Activated CD4-positive, alpha-beta T cell treated with anti-CD3 and anti-CD28 coated beads for 36 hours (primary cell): ENCODE data around the gene PTPRJ. TPM values are rescaled to one million over a fixed set of nuclear protein-coding genes. Genes with fewer than 3 reads are reported as not detected.
A peak's percentile ranks its signal among the peaks of the same experiment; 100 is the strongest.

ENCODE experiments used
- ATAC-seq: fragments of 200-7000 bp; cut with Tn5 transposase; one replicate; pipeline ENCODE4 v1.10.0; 2021; ENCODE audit warnings: mild to moderate bottlenecking, moderate library complexity
- CTCF ChIA-PET: fragments of 350-600 bp; sonication (Branson Sonifier 250); formaldehyde crosslinking; loops from one replicate; lab custom pipeline; 2021; ENCODE audit warnings: antibody characterized with exemption; lab: Charles Lee
- POLR2A ChIA-PET: fragments of 350-600 bp; sonication (Branson Sonifier 250); formaldehyde crosslinking; loops from one replicate; lab custom pipeline; 2021; ENCODE audit warnings: antibody characterized with exemption, inconsistent platforms; lab: Charles Lee
- DNase-seq: peaks from one replicate; pipeline ENCODE4 v3.0.0-alpha.2; 2020
- H3K27ac Mint-ChIP-seq: one replicate; pipeline ENCODE4 v1.8.0; 2021; ENCODE audit warnings: mixed read lengths
- H3K27me3 Mint-ChIP-seq: one replicate; pipeline ENCODE4 v1.8.0; 2021; ENCODE audit warnings: mixed read lengths
- H3K36me3 Mint-ChIP-seq: one replicate; pipeline ENCODE4 v1.8.0; 2021; ENCODE audit warnings: low read depth, mixed read lengths
- H3K4me1 Mint-ChIP-seq: one replicate; pipeline ENCODE4 v1.8.0; 2021; ENCODE audit warnings: mixed read lengths
- H3K4me3 Mint-ChIP-seq: one replicate; pipeline ENCODE4 v1.8.0; 2021; ENCODE audit warnings: mild to moderate bottlenecking, moderate library complexity, mixed read lengths
- H3K9me3 Mint-ChIP-seq: one replicate; pipeline ENCODE4 v1.8.0; 2021; ENCODE audit warnings: low read depth, mixed read lengths
- intact Hi-C, 2 experiments: fragments of 100-400 bp; cut with DNase I in 1 of 2; cut with micrococcal nuclease in 1 of 2; formaldehyde crosslinking; loops; one replicate each; pipeline versions ENCODE4 v1.14.2 to v1.15.1; 2022 to 2024; cut with DNase I, micrococcal nuclease
- total RNA-seq, 2 experiments: library from RNA; stranded (reverse); gene quantifications; one replicate each; pipeline ENCODE4 v1.2.3, GENCODE V29; 2021

The PTPRJ gene
- total RNA-seq, 2 experiments from 2014 or later: 20.8 to 21.3 TPM

DNA sequence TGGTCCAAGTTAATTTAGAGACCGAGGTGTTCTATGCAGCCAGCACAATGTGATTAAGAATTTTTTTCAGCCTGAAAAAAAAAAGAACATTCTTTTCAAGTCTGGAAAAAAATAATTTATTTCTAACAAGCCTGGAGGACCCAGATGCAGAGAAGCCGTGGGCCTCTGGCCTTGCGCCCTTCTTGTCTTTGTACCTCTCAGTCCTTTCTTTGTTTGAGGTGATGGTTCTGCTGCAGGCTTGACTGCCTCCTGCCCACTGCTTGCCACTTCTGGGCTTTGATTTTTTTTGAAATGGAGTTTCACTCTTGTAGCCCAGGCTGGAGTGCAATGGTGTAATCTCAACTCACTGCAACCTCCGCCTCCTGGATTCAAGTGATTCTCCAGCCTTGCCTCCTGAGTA, 7.2 kb upstream of the PTPRJ start:
- Mint-ChIP-seq H3K36me3 (no peaks in the 10 kb centered on the region), H3K9me3 (no peaks in the 10 kb centered on the region), H3K27ac (no peak overlapping the region), H3K4me1 (no peaks in the 10 kb centered on the region), H3K4me3 (no peak overlapping the region), H3K27me3 (no peaks in the 10 kb centered on the region)
- POLR2A ChIA-PET: no interaction called here
- ATAC-seq (no peak), DNase-seq (no peak)
- CTCF ChIA-PET: no interaction called here
- intact Hi-C loops: no loop called here

DNA sequence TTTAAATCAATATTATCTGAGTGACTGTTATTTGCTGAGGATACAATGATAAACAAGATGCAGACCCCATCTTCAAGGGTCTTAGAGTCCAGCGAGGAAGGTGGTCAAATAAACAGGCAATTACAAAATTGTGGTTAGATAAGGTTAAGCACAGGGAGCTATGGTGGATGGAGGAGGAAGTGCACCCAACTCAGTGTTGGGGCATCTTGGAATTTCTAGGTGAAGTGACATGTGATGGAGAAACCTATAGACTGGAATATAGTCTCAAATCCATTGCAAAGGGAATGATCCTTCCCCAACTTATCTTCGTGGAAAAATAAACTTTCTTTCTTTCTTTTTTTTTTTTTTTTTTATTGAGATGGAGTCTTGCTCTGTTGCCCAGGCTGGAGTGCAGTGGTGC, 3.4 kb upstream of the PTPRJ start:
- DNase-seq (no peak), ATAC-seq (no peak)
- Mint-ChIP-seq H3K4me3 (no peak overlapping the region), H3K4me1 (peaks cover 8% of the 10 kb centered on the region), H3K36me3 (peaks cover 4% of the 10 kb centered on the region), H3K27ac (no peak overlapping the region), H3K9me3 (no peaks in the 10 kb centered on the region), H3K27me3 (peaks cover 5% of the 10 kb centered on the region)
- intact Hi-C loops: no loop called here
- ChIA-PET POLR2A (no interaction called here), CTCF (interaction anchor here (0.8 kb wide), 2 partner anchors 29 to 30 kb away, joined by 4 to 5 read pairs; no protein-coding TSS in a partner anchor)

DNA sequence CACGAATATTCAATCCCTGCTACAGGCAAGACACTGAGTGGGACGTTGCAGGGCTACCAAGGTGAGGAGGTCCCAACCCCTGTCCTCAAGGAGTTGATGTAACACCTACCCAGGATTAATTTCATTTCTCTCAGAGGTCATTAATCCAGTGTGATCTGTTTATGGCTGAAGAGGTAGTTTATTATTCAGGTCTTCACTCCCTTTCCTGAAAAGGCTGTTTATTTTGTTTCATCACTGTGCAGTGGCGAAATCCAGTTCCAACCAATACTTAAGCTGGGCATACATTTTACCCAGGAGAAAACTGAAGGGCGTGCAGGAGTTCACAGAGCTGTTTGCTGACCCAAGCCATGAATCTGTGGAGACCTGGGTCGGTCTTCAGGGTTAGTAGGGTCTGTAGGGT, 2.7 kb upstream of the PTPRJ start:
- no peak for ATAC-seq
- intact Hi-C loops: no loop called here
- POLR2A ChIA-PET: no interaction called here

DNA sequence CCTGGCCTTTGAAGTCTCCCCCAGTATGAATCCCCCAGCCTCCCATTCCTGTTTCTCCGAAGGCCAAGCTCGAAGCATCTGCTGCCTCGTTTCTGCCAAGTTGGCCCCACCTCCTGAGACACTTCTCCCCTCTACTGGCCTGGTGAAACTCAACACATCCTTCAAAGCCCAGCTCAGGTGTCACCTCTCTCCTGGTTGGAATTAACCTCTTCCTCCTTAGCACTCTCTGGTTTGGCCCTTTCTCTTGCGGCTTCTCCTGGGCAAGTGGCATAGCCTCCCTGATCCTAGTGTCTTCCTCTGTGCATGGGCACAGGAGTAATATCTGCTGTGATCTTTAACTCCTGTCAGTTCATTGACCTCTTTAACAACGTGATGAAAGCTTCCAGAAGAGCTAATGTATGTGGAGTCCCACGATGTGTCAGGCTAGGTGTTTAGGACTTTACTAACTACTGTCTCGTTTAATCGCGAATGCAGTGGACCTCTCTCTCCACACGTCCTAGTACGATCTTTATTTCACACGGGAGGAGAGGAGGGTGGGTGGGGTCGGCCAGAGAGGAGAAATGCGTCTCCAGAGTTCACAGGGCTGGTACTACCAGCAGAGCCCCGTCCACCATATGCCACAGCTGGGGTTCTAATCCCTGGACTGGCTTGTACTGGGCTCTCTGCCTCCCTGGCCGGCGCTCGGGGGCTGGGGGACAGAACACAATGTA, 826 bp upstream of the PTPRJ start:
- ATAC-seq (no peak), DNase-seq (no peak)
- peak overlapping the region; percentile 67 for H3K4me3 Mint-ChIP-seq
- no peaks in the 10 kb centered on the region for H3K9me3 Mint-ChIP-seq
- H3K27ac Mint-ChIP-seq: peak overlapping the region; percentile 20
- ChIA-PET POLR2A (no interaction called here), CTCF (interaction anchor here (0.6 to 1.7 kb wide), 4 partner anchors 22 to 129 kb away, joined by 3 to 5 read pairs (median 4); no protein-coding TSS in a partner anchor)
- intact Hi-C loops: loop anchor here (1.0 to 5.0 kb wide), 4 partner anchors 22 to 77 kb away; no protein-coding TSS in a partner anchor
- H3K27me3 Mint-ChIP-seq: peaks cover 5% of the 10 kb centered on the region
- H3K4me1 Mint-ChIP-seq: peaks cover 30% of the 10 kb centered on the region
- H3K36me3 Mint-ChIP-seq: peaks cover 16% of the 10 kb centered on the region

More for the DNA sequence above, 2.7 kb upstream of the PTPRJ start:
- no peaks in the 10 kb centered on the region for H3K9me3 Mint-ChIP-seq
- no peak overlapping the region for H3K27ac Mint-ChIP-seq
- CTCF ChIA-PET: interaction anchor here (0.6 to 1.1 kb wide), 6 partner anchors 20 to 92 kb away, joined by 3 to 5 read pairs (median 3); no protein-coding TSS in a partner anchor
- peaks cover 9% of the 10 kb centered on the region for H3K36me3 Mint-ChIP-seq
- peaks cover 12% of the 10 kb centered on the region for H3K4me1 Mint-ChIP-seq
- H3K27me3 Mint-ChIP-seq: peaks cover 5% of the 10 kb centered on the region
- no peak overlapping the region for H3K4me3 Mint-ChIP-seq
- no peak for DNase-seq

DNA sequence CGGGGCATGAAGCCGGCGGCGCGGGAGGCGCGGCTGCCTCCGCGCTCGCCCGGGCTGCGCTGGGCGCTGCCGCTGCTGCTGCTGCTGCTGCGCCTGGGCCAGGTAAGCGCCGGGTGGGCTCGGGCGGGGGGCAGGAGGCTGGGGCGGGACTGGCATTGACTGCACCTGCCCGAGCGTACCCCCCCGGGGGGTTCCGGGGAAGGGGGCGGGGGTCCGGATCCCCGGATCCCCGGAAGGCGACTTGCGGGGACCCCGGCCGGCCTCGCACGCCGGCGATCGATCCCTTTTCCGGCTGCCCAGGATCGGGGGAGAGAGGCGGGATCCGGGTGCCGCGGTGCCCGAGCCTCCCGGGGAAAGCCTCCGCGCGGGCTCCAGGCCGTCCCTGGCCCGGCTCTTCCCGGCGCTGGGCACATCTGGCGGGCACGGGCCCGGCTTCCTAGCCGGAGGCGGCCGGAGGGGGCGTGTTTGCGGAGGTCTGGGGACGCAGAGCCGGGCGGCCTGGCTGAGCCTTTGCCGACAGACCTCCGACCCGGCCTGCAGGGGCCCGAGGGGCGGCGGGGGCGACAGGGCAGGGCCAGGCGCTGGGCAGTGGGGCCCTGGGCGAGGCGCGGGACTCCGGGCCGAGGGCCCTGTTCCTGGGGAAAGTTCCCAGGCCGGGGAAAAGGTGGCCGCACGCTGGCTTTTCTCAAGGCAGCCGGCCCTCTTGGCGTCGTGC, 705 bp downstream of the PTPRJ start:
- intact Hi-C loops: loop anchor here (1.0 to 5.0 kb wide), 5 partner anchors 20 to 128 kb away; no protein-coding TSS in a partner anchor
- H3K27ac Mint-ChIP-seq: no peak overlapping the region

DNA sequence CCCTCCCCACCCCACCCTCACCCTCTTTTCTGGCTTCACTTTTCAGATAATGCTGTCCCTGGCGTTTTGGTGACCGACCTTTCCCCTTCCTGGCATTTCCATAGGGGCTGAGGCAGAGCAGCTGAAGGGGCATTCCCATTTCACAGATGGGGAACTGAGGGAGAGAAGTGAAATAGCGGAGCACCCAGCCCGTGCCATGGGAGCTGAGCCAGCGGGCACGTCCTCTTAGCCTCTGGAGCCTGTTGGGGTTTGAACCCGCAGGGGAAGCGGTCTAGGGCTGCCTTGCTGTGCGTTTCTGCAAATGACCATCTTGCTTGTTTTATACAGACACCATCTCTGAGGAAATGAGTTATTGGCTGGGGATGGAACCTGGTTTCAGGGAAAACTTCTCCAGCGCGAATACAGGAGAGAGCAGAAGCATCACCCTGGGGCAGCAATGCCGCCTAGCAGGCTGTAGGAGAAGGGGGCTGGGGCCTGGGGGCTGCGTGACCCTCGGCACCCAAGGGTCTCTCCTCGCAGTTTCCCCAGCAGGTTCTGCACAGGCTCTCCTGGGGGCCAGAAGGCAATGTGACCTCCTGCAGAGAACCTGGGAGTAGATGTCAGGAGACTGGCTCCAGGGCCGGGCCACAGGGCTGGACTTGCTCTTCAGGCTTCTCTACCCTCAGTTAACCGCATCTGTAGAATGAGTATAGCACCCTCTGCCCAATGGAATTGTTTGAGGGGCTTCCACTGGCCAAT, 1.5 kb downstream of the PTPRJ start:
- peaks cover 16% of the 10 kb centered on the region for H3K36me3 Mint-ChIP-seq
- peak overlapping the region; percentile 92 for H3K27ac Mint-ChIP-seq
- H3K27me3 Mint-ChIP-seq: peaks cover 5% of the 10 kb centered on the region
- ATAC-seq: peak; percentile 26
- H3K9me3 Mint-ChIP-seq: no peaks in the 10 kb centered on the region
- POLR2A ChIA-PET: interaction anchor here (0.7 kb wide), 2 partner anchors 38 to 82 kb away, joined by 5 to 7 read pairs; no protein-coding TSS in a partner anchor
- H3K4me1 Mint-ChIP-seq: peaks cover 39% of the 10 kb centered on the region
- intact Hi-C loops: loop anchor here (1.0 to 5.0 kb wide), 4 partner anchors 19 to 127 kb away; no protein-coding TSS in a partner anchor
- H3K4me3 Mint-ChIP-seq: peak overlapping the region; percentile 93
- CTCF ChIA-PET: interaction anchor here (0.7 to 2.0 kb wide), 4 partner anchors 12 to 31 kb away, joined by 3 to 9 read pairs (median 7); no protein-coding TSS in a partner anchor
- peak; percentile 49 for DNase-seq

More for the DNA sequence above, 705 bp downstream of the PTPRJ start:
- Mint-ChIP-seq H3K4me3 (peak overlapping the region; percentile 93), H3K36me3 (peaks cover 16% of the 10 kb centered on the region), H3K4me1 (peaks cover 32% of the 10 kb centered on the region), H3K27me3 (peaks cover 5% of the 10 kb centered on the region), H3K9me3 (no peaks in the 10 kb centered on the region)
- ChIA-PET POLR2A (interaction anchor here (0.5 to 0.7 kb wide), 2 partner anchors 37 to 83 kb away, joined by 3 to 5 read pairs; no protein-coding TSS in a partner anchor), CTCF (no interaction called here)
- ATAC-seq: peak; percentile 59
- DNase-seq: peak; percentile 56

DNA sequence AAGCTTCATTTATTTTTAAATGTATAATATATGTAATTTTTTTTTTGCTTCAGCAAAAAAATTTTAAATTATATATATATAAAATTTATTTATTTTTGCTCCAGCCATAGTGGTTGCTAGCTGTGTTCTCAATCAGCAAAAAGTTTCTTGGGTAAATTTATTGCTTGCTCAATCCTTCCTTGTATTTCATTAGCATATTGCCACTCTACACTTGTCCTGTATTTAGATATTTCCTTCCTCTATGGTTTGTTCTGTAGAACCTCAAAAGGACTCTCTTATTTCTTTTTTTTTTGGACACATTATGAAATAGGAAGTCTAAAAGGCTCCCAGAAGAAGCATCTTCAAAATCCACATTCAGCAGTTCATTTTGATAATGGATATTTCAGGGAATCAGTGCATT, 2.3 kb downstream of the PTPRJ start:
- peaks cover 16% of the 10 kb centered on the region for H3K36me3 Mint-ChIP-seq
- peaks cover 5% of the 10 kb centered on the region for H3K27me3 Mint-ChIP-seq
- no peak for DNase-seq
- ChIA-PET CTCF (interaction anchor here (0.6 to 2.5 kb wide), 9 partner anchors 11 to 81 kb away, joined by 3 to 12 read pairs (median 6); no protein-coding TSS in a partner anchor), POLR2A (interaction anchor here (0.7 to 1.4 kb wide), 4 partner anchors 19 to 125 kb away, joined by 3 to 7 read pairs (median 4); no protein-coding TSS in a partner anchor)
- peak overlapping the region; percentile 93 for H3K4me3 Mint-ChIP-seq
- intact Hi-C loops: loop anchor here (1.0 to 5.0 kb wide), 5 partner anchors 18 to 125 kb away; no protein-coding TSS in a partner anchor
- ATAC-seq: no peak
- H3K4me1 Mint-ChIP-seq: peaks cover 45% of the 10 kb centered on the region
- H3K9me3 Mint-ChIP-seq: no peaks in the 10 kb centered on the region
- H3K27ac Mint-ChIP-seq: peak overlapping the region; percentile 86

DNA sequence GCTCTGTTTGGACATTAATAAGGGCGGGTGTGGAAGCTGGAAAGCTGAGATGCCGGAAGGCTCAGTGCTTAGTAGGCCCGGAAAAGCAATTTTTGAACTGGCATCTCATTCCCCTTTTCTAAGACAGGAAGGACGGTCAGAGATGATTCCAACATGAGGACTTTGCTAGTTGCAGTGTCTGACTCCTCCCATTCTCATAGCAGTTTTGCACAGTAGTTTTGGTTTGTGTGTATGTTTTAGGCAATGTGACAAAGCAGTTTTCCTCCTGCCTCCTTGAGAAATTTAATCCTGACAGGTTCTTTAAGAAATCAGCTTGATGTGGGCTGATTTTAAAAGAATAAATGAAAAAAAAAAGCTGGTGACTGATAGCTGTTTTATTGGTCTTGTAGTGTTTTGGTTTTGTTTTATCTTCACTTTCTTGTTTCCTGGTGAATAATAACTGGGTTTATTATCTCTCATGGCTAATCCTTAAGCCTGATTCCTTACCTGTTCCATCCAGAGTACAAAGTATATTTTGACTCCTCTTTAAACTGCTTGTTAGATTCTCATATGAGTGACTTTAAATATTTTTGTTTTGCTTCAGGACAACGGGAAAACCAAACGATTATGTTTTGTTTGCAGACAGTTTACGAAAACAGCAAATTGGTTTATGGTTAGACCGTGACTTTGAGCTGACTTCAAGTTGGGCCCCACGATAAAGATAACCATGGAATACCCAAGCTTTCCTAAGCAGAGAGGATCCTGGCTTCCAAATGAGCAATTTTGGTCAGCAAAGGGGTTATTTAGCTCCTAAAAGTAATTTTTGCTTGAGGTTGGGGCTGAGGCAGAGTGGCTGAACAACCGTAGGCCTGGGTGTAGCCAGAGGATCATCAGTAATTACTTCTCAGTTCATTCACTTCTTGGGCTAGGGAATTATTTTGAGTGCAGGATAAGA, 3.4 kb downstream of the PTPRJ start:
- intact Hi-C loops: loop anchor here (1.0 to 5.0 kb wide), 5 partner anchors 17 to 124 kb away; no protein-coding TSS in a partner anchor
- ChIA-PET POLR2A (interaction anchor here (0.5 to 1.4 kb wide), 6 partner anchors 18 to 124 kb away, joined by 3 to 5 read pairs (median 3); no protein-coding TSS in a partner anchor), CTCF (interaction anchor here (0.6 to 2.5 kb wide), 13 partner anchors 8 to 550 kb away, joined by 3 to 12 read pairs (median 5); no protein-coding TSS in a partner anchor)
- peak overlapping the region; percentile 93 for H3K4me3 Mint-ChIP-seq
- H3K4me1 Mint-ChIP-seq: peaks cover 54% of the 10 kb centered on the region
- peaks cover 5% of the 10 kb centered on the region for H3K27me3 Mint-ChIP-seq
- peak overlapping the region; percentile 86 for H3K27ac Mint-ChIP-seq
- H3K9me3 Mint-ChIP-seq: no peaks in the 10 kb centered on the region
- ATAC-seq (peak; percentile 51), DNase-seq (no peak)
- H3K36me3 Mint-ChIP-seq: peaks cover 16% of the 10 kb centered on the region

DNA sequence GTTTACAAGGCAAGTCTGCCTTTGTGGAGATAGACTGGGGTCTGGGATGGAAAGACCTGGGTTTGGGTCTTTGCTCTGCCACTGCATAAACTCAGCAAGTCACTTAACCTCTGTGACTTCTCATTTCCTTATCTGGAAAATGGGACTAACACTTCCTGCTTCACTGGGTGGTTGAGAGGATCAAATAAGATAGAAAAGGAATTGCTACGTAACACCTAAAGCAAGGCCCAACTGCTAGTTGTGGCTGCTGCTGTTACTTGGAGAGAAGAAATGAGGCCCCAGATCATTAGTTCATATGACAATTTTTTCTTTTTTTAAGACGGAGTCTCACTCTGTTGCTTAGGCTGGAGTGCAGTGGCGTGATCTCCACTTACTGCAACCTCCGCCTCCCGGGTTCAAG, 5.9 kb downstream of the PTPRJ start:
- no peaks in the 10 kb centered on the region for H3K27me3 Mint-ChIP-seq
- H3K4me3 Mint-ChIP-seq: no peak overlapping the region
- peak overlapping the region; percentile 16 for H3K27ac Mint-ChIP-seq
- intact Hi-C loops: no loop called here
- no peak for ATAC-seq
- no peaks in the 10 kb centered on the region for H3K9me3 Mint-ChIP-seq
- peaks cover 16% of the 10 kb centered on the region for H3K36me3 Mint-ChIP-seq
- H3K4me1 Mint-ChIP-seq: peaks cover 66% of the 10 kb centered on the region
- no peak for DNase-seq
- ChIA-PET POLR2A (interaction anchor here (0.6 to 0.8 kb wide), 2 partner anchors 33 to 1352 kb away, joined by 4 read pairs; no protein-coding TSS in a partner anchor), CTCF (interaction anchor here (0.6 kb wide), 1 partner anchor 23 kb away, joined by 3 read pairs; no protein-coding TSS in a partner anchor)
